Uterus (tissue), 4 donors: Measurements from ENCODE around the gene RAI1. TPM values are rescaled to one million over a fixed set of nuclear protein-coding genes. Genes with fewer than 3 reads are reported as not detected.

ENCODE experiments used
- DNase-seq, 2 donors: peaks; one replicate each; pipeline ENCODE4 v3.0.0-alpha.2; 2019 to 2020
- H3K27ac ChIP-seq, 2 donors: fragments of 200-600 bp; sonication (generic); 1 replicate in 1 of 2; 2 replicates in 1 of 2; pipeline ENCODE4 v1.5.1; 2016 to 2018
- H3K27me3 ChIP-seq, 2 donors: fragments of 200-600 bp; sonication (generic); one replicate each; pipeline ENCODE4 v1.5.1; 2018 to 2019; ENCODE audit warnings: control low read depth in 1 of 2
- H3K36me3 ChIP-seq, 2 donors: fragments of 200-600 bp; sonication (generic); one replicate each; pipeline ENCODE4 v1.5.1; 2019; ENCODE audit warnings: control low read depth in 1 of 2
- H3K4me1 ChIP-seq, 2 donors: fragments of 200-600 bp; sonication (generic); one replicate each; pipeline ENCODE4 v1.5.1; 2018 to 2019; ENCODE audit warnings: control low read depth in 1 of 2
- H3K4me3 ChIP-seq, 2 donors: fragments of 200-600 bp; sonication (generic); 1 replicate in 1 of 2; 2 replicates in 1 of 2; pipeline ENCODE4 v1.5.1; 2018 to 2019; ENCODE audit warnings: mild to moderate bottlenecking in 1 of 2
- H3K9me3 ChIP-seq, 2 donors: fragments of 200-600 bp; sonication (generic); one replicate each; pipeline ENCODE4 v1.5.1; 2019; ENCODE audit warnings: control low read depth in 1 of 2
- POLR2A ChIP-seq, 2 donors: fragments of 450-650 bp; IDR thresholded peaks; one replicate each; pipeline ENCODE4 v1.6.1; 2016; ENCODE audit warnings: antibody characterized with exemption in 2 of 2, mild to moderate bottlenecking in 1 of 2, moderate library complexity in 1 of 2
- intact Hi-C: fragments of 100-400 bp; cut with DNase I; formaldehyde crosslinking; loops from one replicate; pipeline ENCODE4 v1.15.1; 2023; ENCODE audit warnings: low total_unique reads
- total RNA-seq, 4 donors: library from RNA; depleted of rRNA in 3 of 4; stranded (reverse); fragments of >200 nt in 3 of 4; gene quantifications; one replicate each; pipeline versions ENCODE4 v1.1.0 to v1.2.4, GENCODE V29; 2014 to 2023
- TF ChIP-seq, protein P1 (sequence below), 4 experiments: fragments of 200-600 bp in 2 of 4; fragments of 450-650 bp in 2 of 4; sonication (generic) in 2 of 4; IDR thresholded peaks; one replicate each; pipeline ENCODE4 v1.5.1; 2016 to 2019; ENCODE audit warnings: antibody characterized with exemption in 4 of 4, mild to moderate bottlenecking in 2 of 4, moderate library complexity in 1 of 4
- donor health status: DM: yes; HTN: yes; CAD: no.

RAI1 gene
- total RNA-seq, 4 donors from 2014 or later, result 10.0 to 66.1 (median 15.3) TPM

DNA sequence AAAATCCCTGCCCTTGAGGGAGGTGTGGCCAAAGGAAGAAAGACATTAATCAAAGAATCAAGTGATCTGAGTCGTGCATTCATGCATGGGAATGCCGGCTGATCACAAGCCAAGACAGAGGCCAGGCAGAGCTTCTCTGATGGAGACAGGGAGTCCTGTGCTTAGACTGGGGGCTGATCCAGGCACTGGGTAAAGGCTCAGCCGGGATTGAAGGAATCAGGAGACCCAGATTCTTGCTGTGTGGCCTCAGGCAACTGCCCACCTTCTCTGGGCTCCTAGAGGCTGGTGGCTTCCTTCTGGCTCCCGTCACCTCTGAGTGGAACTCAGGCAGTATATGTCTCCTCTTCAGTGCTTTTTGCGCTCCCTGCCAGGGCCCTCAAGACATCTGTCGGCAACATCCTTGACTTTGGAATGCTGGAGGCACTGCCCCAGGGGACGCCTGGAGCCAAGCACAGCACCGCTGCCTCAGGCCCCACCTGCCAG lies 17.7 kb downstream of the RAI1 start:
- H3K4me1 ChIP-seq, result peaks cover 10 to 44% of the 10 kb centered on the region in 2 donors
- TF ChIP-seq, protein P1, sequence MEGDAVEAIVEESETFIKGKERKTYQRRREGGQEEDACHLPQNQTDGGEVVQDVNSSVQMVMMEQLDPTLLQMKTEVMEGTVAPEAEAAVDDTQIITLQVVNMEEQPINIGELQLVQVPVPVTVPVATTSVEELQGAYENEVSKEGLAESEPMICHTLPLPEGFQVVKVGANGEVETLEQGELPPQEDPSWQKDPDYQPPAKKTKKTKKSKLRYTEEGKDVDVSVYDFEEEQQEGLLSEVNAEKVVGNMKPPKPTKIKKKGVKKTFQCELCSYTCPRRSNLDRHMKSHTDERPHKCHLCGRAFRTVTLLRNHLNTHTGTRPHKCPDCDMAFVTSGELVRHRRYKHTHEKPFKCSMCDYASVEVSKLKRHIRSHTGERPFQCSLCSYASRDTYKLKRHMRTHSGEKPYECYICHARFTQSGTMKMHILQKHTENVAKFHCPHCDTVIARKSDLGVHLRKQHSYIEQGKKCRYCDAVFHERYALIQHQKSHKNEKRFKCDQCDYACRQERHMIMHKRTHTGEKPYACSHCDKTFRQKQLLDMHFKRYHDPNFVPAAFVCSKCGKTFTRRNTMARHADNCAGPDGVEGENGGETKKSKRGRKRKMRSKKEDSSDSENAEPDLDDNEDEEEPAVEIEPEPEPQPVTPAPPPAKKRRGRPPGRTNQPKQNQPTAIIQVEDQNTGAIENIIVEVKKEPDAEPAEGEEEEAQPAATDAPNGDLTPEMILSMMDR (IDR thresholded peaks at IDR 0.05), result no peak
- no peak for TF ChIP-seq POLR2A (IDR thresholded peaks at IDR 0.05)

DNA sequence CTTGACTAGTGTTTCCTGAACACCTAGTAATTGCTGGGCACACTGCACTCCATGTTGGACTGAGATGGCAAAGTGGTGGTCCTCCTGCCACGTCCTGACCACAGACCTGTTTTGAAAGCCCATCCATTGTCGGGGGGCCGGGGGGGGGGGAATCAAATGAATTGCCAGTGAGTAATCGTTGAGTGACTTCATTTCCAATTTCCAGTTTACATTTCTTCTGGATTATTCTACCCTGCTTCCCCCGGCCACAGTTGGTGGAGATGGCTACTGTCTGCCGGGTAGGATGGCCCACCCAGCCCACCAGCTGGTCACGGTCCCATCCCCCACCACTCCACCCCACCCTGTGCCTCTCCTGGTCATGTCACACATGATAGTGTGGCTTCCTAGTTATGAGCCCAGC lies 18.2 kb downstream of the RAI1 start:
- no peak for TF ChIP-seq POLR2A (IDR thresholded peaks at IDR 0.05)
- TF ChIP-seq, protein P1 (IDR thresholded peaks at IDR 0.05), result no peak
- H3K9me3 ChIP-seq, result no peaks in the 10 kb centered on the region
- no peaks in the 10 kb centered on the region for H3K27me3 ChIP-seq
- H3K4me3 ChIP-seq, result no peak overlapping the region
- no peaks in the 10 kb centered on the region for H3K36me3 ChIP-seq
- H3K27ac ChIP-seq, result peak overlapping the region; percentile 76 to 90
- H3K4me1 ChIP-seq, result peaks cover 10 to 40% of the 10 kb centered on the region in 2 donors
- intact Hi-C loops, result loop anchor here (10.0 kb wide), 1 partner anchor 85 kb away; no protein-coding TSS in a partner anchor
- no peak for DNase-seq

More for the DNA sequence above, 17.7 kb downstream of the RAI1 start:
- peak; percentile 59 to 69 for DNase-seq
- H3K4me3 ChIP-seq, result no peak overlapping the region
- H3K27ac ChIP-seq, result peak overlapping the region; percentile 76 to 90
- intact Hi-C loops, result loop anchor here (10.0 kb wide), 1 partner anchor 86 kb away; no protein-coding TSS in a partner anchor
- H3K36me3 ChIP-seq, result no peaks in the 10 kb centered on the region
- H3K27me3 ChIP-seq, result no peaks in the 10 kb centered on the region
- H3K9me3 ChIP-seq, result no peaks in the 10 kb centered on the region

DNA sequence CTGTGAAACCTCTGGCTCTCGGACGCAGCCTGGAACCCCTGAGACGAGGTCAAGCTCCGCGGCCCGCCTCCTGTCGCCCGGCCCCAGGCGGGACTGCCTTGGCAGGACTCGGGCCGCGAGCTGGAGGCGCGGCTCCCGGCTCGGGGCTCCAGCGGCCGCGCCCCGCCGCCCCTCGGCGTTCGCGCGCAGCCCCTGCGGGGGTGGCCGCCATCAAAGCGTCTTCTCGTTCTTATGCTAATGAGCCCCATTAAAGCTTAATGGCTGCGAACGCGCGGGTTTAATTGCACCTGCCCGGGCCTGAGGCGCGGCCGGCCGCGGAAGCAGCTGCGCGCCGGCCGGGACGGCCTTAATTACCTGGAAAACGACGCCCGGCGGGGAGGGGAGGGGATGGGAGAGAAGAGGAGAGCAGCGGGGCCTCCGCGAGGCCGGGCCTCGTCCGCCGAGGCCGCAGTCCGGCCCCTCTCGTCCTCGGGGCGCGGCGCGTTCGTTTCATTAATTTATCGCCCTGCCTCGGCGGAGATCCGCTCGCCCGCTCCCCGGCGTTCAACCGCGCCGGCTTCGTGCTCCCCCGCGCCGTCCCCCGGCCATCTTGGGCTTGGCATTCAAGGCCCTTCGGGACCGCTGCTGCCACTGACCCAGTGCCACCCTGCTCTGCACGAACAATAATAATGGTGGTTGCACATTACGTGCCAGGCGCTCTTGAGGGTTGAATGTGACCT lies 19.2 kb downstream of the RAI1 start:
- Histone ChIP-seq H3K4me3 (peak overlapping the region; percentile 40 to 41), H3K36me3 (no peaks in the 10 kb centered on the region), H3K27ac (peak overlapping the region; percentile 76 to 90), H3K9me3 (no peaks in the 10 kb centered on the region), H3K27me3 (no peaks in the 10 kb centered on the region), H3K4me1 (peaks cover 10 to 33% of the 10 kb centered on the region in 2 donors)
- intact Hi-C loops, result no loop called here
- no peak for DNase-seq
- TF ChIP-seq, protein P1 (IDR thresholded peaks at IDR 0.05), result no peak
- no peak for TF ChIP-seq POLR2A (IDR thresholded peaks at IDR 0.05)

DNA sequence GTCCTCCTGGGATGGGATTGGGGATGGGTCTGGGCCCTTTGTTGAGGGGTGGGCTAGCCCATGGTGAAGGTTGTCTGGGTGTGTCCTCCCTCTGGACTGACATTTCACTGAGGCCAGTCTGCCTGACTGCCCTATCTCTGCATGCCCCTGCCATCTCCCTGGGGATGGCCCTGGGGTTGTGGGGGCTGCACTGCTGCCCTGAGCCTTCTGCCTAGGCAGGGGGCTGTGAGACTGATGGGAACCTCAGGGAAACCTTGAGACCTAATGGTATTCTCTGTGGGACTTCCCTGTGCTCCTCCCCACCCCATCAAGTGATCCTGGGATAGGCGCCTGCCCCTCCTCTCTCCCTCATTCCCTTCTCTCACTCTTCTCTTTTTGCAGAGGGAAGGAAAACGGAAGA lies 19.9 kb downstream of the RAI1 start:
- no peaks in the 10 kb centered on the region for H3K27me3 ChIP-seq
- H3K27ac ChIP-seq, result peak overlapping the region; percentile 76 to 90
- intact Hi-C loops, result no loop called here
- H3K4me1 ChIP-seq, result peaks cover 3 to 31% of the 10 kb centered on the region in 2 donors
- no peaks in the 10 kb centered on the region for H3K9me3 ChIP-seq
- H3K4me3 ChIP-seq, result peak overlapping the region in 1 of 2 donors; percentile 41
- no peaks in the 10 kb centered on the region for H3K36me3 ChIP-seq
- DNase-seq, result no peak
- TF ChIP-seq, protein P1 (IDR thresholded peaks at IDR 0.05), result no peak

DNA sequence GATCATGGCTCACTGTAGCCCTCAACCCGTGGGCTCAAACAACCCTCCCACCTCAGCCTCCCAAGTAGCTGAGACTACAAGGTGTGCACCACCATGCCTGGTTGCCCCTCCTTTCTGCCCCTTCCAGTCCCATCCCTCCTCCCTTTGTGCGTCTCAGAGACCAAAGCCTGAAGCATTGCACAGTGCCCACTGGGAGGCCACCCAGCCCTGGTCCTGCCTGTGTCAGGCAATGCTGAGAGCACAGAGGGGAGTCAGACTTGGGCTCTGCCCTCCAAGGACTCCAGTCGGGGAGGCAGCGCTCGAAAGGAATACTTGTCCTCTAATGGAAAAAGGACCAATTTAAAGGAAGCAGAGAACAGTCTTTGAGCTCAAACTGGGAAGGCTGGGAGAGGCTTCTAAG lies 20.4 kb downstream of the RAI1 start:
- no peak overlapping the region for H3K4me3 ChIP-seq
- intact Hi-C loops, result no loop called here
- H3K27ac ChIP-seq, result no peak overlapping the region
- no peak for DNase-seq
- H3K36me3 ChIP-seq, result no peaks in the 10 kb centered on the region
- H3K9me3 ChIP-seq, result no peaks in the 10 kb centered on the region
- no peaks in the 10 kb centered on the region for H3K27me3 ChIP-seq
- H3K4me1 ChIP-seq, result peaks cover 0 to 28% of the 10 kb centered on the region in 2 donors
- TF ChIP-seq, protein P1 (IDR thresholded peaks at IDR 0.05), result no peak
- no peak for TF ChIP-seq POLR2A (IDR thresholded peaks at IDR 0.05)
